Astrocyte (in vitro differentiated cells and primary cell): ENCODE results near the gene PLAGL2.

Experiments
- EZH2 ChIP-seq: IDR thresholded peaks from 2 replicates; pipeline ENCODE4 v1.6.1; 2012; ENCODE audit warnings: mild to moderate bottlenecking, low read length, inconsistent platforms; ENCODE audit not compliant: insufficient read depth
- TF ChIP-seq, protein P1 (sequence below): IDR thresholded peaks from 2 replicates; pipeline ENCODE4 v1.5.1; 2011; ENCODE audit warnings: low read depth, mild to moderate bottlenecking, inconsistent platforms, low read length, moderate library complexity; ENCODE audit not compliant: insufficient read depth

DNA sequence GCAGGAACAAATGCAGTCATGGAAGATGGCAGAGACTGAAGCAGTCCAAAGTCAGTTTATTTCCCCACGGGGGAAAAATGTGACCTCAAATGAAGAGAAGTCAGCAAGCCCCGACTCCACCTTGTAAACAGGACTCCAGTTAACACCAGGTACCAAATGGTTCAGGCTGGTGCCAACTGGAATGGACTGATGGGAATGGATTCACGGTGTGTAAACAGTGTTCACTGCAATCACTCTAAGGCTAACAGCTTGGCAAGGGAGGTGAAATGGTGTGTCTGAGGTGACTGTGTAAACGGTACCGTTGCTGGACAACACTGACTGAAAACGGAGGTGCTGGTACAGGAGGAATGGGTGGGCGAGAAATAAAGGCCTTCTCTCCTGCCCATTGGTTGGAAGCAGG lies 12.0 kb downstream of the PLAGL2 start:
- TF ChIP-seq, protein P1, sequence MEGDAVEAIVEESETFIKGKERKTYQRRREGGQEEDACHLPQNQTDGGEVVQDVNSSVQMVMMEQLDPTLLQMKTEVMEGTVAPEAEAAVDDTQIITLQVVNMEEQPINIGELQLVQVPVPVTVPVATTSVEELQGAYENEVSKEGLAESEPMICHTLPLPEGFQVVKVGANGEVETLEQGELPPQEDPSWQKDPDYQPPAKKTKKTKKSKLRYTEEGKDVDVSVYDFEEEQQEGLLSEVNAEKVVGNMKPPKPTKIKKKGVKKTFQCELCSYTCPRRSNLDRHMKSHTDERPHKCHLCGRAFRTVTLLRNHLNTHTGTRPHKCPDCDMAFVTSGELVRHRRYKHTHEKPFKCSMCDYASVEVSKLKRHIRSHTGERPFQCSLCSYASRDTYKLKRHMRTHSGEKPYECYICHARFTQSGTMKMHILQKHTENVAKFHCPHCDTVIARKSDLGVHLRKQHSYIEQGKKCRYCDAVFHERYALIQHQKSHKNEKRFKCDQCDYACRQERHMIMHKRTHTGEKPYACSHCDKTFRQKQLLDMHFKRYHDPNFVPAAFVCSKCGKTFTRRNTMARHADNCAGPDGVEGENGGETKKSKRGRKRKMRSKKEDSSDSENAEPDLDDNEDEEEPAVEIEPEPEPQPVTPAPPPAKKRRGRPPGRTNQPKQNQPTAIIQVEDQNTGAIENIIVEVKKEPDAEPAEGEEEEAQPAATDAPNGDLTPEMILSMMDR, result no peak
- no peak for TF ChIP-seq EZH2
